ENCODE results near the gene CPA4.

Gene CPA4

DNA sequence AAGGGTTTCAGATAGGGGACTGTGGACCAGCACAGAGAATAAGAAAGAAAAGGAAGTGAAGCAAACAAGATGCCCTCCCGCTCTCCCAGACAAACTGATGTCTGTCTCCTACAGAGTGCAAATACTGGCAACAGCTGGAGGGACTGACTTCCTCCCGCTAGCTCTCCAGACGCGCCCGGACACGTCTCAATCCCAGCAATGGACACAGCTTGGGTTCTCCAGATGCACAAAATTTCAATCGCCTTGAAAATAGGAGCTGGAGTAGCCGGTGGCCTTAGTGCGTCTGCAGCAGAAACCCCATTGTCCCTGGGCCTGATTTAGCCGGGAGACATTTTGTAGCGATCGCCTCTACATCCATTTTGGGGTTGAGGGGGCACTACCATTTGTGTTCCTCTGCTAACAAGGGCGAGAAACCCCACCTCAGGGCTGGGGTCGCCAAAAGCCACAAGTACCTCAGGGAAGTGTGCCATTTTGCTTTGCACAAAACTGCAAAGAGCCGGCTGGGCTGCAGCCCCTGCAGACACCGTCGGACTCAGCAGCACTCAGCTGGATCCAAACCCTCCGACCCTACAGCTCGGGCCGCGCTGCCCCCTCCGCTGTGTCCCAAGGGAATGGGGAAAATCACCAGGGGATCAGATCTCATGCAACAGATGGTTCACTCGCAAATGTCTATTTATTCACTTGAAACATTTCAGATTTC is 20.4 kb upstream of the CPA4 start:
- DNase-seq (ENCODE audit: low read depth), result no peak
- no peak overlapping the region for H3K4me3 ChIP-seq (ENCODE audit: control insufficient read depth, low read depth, low read length)
- TF ChIP-seq, protein P1, sequence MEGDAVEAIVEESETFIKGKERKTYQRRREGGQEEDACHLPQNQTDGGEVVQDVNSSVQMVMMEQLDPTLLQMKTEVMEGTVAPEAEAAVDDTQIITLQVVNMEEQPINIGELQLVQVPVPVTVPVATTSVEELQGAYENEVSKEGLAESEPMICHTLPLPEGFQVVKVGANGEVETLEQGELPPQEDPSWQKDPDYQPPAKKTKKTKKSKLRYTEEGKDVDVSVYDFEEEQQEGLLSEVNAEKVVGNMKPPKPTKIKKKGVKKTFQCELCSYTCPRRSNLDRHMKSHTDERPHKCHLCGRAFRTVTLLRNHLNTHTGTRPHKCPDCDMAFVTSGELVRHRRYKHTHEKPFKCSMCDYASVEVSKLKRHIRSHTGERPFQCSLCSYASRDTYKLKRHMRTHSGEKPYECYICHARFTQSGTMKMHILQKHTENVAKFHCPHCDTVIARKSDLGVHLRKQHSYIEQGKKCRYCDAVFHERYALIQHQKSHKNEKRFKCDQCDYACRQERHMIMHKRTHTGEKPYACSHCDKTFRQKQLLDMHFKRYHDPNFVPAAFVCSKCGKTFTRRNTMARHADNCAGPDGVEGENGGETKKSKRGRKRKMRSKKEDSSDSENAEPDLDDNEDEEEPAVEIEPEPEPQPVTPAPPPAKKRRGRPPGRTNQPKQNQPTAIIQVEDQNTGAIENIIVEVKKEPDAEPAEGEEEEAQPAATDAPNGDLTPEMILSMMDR (IDR thresholded peaks at IDR 0.05; ENCODE audit: control insufficient read depth, insufficient read depth, low read depth, low read length, missing control alignments), result no peak

GRCh38 chr7:130273081-130273932 is 19.7 kb upstream of the CPA4 start:
- no peak for DNase-seq (ENCODE audit: low read depth)
- TF ChIP-seq, protein P1 (IDR thresholded peaks at IDR 0.05; ENCODE audit: control insufficient read depth, insufficient read depth, low read depth, low read length, missing control alignments), result no peak
- H3K4me3 ChIP-seq (ENCODE audit: control insufficient read depth, low read depth, low read length), result peak overlapping the region; percentile 10; the same call in 1 of the 2 replicates

- no peak overlapping the region for H3K4me3 ChIP-seq (ENCODE audit: control insufficient read depth, low read depth, low read length)
- DNase-seq (ENCODE audit: low read depth), result peak; percentile 48
- TF ChIP-seq, protein P1 (IDR thresholded peaks at IDR 0.05; ENCODE audit: control insufficient read depth, insufficient read depth, low read depth, low read length, missing control alignments), result peak; percentile 16
Observed at GRCh38 chr7:130273933-130274255, 19.1 kb upstream of the CPA4 start.

DNA sequence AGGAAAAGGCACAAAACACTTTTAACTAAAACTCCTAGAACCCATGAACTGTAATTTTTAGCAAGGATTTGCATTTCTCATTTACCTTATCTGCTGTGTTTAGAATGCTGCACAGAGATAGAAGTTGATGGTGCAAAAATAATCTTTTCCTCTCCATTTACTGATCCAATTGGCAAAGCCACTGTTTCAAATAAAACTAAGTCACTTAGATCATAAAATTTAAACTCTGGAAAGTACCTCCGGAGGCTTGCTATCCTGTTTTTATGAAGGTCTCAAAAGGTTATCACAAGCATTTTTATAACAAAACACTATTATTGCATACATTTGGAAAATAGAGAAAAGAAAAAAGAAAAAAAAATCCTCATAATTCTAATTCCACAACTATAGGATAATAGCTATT is 18.7 kb upstream of the CPA4 start:
- TF ChIP-seq, protein P1 (IDR thresholded peaks at IDR 0.05; ENCODE audit: control insufficient read depth, insufficient read depth, low read depth, low read length, missing control alignments), result no peak
- DNase-seq (ENCODE audit: low read depth), result no peak
- H3K4me3 ChIP-seq (ENCODE audit: control insufficient read depth, low read depth, low read length), result no peak overlapping the region

DNA sequence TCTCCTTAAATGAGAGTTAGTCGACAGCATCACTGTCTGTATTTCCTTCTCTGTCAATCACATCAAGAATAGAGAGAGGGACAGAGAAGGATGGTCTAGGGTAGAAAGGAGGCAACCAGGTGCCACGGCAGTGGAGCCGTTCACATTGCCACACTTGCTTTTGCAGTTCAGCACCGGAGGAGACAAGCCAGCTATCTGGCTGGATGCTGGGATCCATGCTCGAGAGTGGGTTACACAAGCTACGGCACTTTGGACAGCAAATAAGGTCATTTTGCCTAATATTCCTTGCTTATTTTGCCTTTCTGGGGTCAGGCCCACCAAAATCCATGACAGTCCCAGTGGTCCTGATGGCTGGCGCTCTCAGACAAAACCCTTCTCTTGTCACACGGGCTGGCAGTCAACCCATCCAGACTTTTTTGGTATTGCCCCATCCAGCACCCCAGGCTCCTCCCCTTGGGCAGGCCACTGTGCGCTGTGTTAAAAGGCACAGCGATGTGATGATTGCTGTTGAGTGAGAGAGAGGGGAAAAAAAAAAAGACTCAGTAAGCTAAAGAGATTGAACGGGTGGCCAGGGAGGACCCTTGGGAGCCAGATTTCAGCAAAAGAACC is 17.9 kb upstream of the CPA4 start:
- DNase-seq (ENCODE audit: low read depth), result no peak
- TF ChIP-seq, protein P1 (IDR thresholded peaks at IDR 0.05; ENCODE audit: control insufficient read depth, insufficient read depth, low read depth, low read length, missing control alignments), result no peak
- no peak overlapping the region for H3K4me3 ChIP-seq (ENCODE audit: control insufficient read depth, low read depth, low read length)

DNA sequence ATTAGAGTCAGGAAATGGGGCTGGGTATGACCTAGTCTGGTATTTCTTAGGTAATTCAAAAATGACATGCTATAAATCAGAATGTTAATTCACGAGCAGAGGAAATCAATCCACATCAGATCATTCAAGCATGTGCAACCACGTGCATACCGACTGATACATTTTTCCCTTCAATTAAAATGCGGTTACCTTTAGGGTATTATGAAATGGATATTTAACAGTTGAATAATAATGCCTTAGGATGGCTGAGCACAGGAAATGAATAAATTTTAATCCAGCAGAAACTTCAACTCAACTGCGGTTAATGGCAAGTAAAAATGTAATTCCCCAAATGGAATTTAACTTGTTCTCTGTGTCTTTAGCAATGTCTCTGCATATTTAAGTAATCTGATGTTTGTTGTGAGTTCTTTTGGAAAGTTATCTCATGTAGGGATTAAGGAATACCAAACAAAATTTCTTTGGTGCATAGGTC is 17.1 kb upstream of the CPA4 start:
- DNase-seq (ENCODE audit: low read depth), result no peak
- no peak overlapping the region for H3K4me3 ChIP-seq (ENCODE audit: control insufficient read depth, low read depth, low read length)
- TF ChIP-seq, protein P1 (IDR thresholded peaks at IDR 0.05; ENCODE audit: control insufficient read depth, insufficient read depth, low read depth, low read length, missing control alignments), result no peak
